ENCODE results near the gene BHLHE40.
"Not testable (repeated sequence)": the region's sequence is repeated elsewhere in the genome, so short reads cannot be mapped to it uniquely, and the experiment has no call there.

GRCh38 chr3:4961865-4962264 is 17.4 kb upstream of the BHLHE40 start:
- TF ChIP-seq CTCF (IDR thresholded peaks at IDR 0.05; ENCODE audit: low read depth, low read length); POLR2A (IDR thresholded peaks at IDR 0.05; ENCODE audit: extremely low read depth, insufficient read length): not testable (repeated sequence)
